ENCODE results near the gene TRIM54. TPM values are rescaled to one million over a fixed set of nuclear protein-coding genes. Genes with fewer than 3 reads are reported as not detected.
A peak's percentile ranks its signal among the peaks of the same experiment; 100 is the strongest.

Gene TRIM54
- total RNA-seq, 1 donor from 2014 or later = 285 TPM

- Histone ChIP-seq H3K27ac (replicated peaks) (no peak overlapping the region), H3K4me3 (no peak overlapping the region), H3K27me3 (ENCODE audit: low read depth) (peaks cover 95% of the 10 kb centered on the region), H3K4me1 (peaks cover 14% of the 10 kb centered on the region), H3K36me3 (no peaks in the 10 kb centered on the region), H3K9me3 (replicated peaks) (no peaks in the 10 kb centered on the region)
- DNase-seq = no peak
- intact Hi-C loops (cut with micrococcal nuclease) = no loop called here
- TF ChIP-seq CTCF (IDR thresholded peaks at IDR 0.05; ENCODE audit: borderline replicate concordance) = no peak
Measured at GRCh38 chr2:27258051-27258450, 24.2 kb upstream of the TRIM54 start.

GRCh38 chr2:27261241-27261925, 20.8 kb upstream of the TRIM54 start:
- Histone ChIP-seq H3K27ac (replicated peaks) (no peak overlapping the region), H3K36me3 (no peaks in the 10 kb centered on the region), H3K4me3 (peak overlapping the region; percentile 78), H3K4me1 (peaks cover 42% of the 10 kb centered on the region), H3K9me3 (replicated peaks) (no peaks in the 10 kb centered on the region), H3K27me3 (ENCODE audit: low read depth) (peaks cover 98% of the 10 kb centered on the region)
- intact Hi-C loops (cut with micrococcal nuclease) = no loop called here
- TF ChIP-seq CTCF (IDR thresholded peaks at IDR 0.05; ENCODE audit: borderline replicate concordance) = no peak
- no peak for DNase-seq

GRCh38 chr2:27261926-27262298, 20.3 kb upstream of the TRIM54 start:
- no peak for DNase-seq
- H3K36me3 ChIP-seq = no peaks in the 10 kb centered on the region
- H3K27me3 ChIP-seq (ENCODE audit: low read depth) = peaks cover 98% of the 10 kb centered on the region
- H3K4me1 ChIP-seq = peaks cover 42% of the 10 kb centered on the region
- no peaks in the 10 kb centered on the region for H3K9me3 ChIP-seq (replicated peaks)
- TF ChIP-seq CTCF (IDR thresholded peaks at IDR 0.05; ENCODE audit: borderline replicate concordance) = no peak
- intact Hi-C loops (cut with micrococcal nuclease) = no loop called here
- peak overlapping the region; percentile 78 for H3K4me3 ChIP-seq
- H3K27ac ChIP-seq (replicated peaks) = no peak overlapping the region

GRCh38 chr2:27262379-27263286, 19.6 kb upstream of the TRIM54 start, which contains the start of gene SLC30A3:
Gene SLC30A3, minus strand, starts transcription at chr2:27263047. Its CDS starts 141 bp downstream, at chr2:27262906.
- Histone ChIP-seq H3K9me3 (replicated peaks) (no peaks in the 10 kb centered on the region), H3K4me1 (peaks cover 42% of the 10 kb centered on the region), H3K36me3 (no peaks in the 10 kb centered on the region), H3K27me3 (ENCODE audit: low read depth) (peaks cover 98% of the 10 kb centered on the region), H3K4me3 (peak within 1 kb of the TSS; percentile 78), H3K27ac (replicated peaks) (no peak within 1 kb of the TSS)
- peak; percentile 67 for DNase-seq
- TF ChIP-seq CTCF (IDR thresholded peaks at IDR 0.05; ENCODE audit: borderline replicate concordance) = no peak
- intact Hi-C loops (cut with micrococcal nuclease) = no loop called here

GRCh38 chr2:27263287-27264252, 18.7 kb upstream of the TRIM54 start:
- DNase-seq = no peak
- TF ChIP-seq CTCF (IDR thresholded peaks at IDR 0.05; ENCODE audit: borderline replicate concordance) = no peak
- Histone ChIP-seq H3K4me3 (peak overlapping the region; percentile 78), H3K27me3 (ENCODE audit: low read depth) (peaks cover 98% of the 10 kb centered on the region), H3K9me3 (replicated peaks) (no peaks in the 10 kb centered on the region), H3K4me1 (peaks cover 44% of the 10 kb centered on the region), H3K27ac (replicated peaks) (no peak overlapping the region), H3K36me3 (no peaks in the 10 kb centered on the region)
- intact Hi-C loops (cut with micrococcal nuclease) = no loop called here

Data from left ventricle myocardium inferior (tissue), 1 donor.